Stimulated activated CD8-positive, alpha-beta memory T cell treated with anti-CD3 and anti-CD28 coated beads, Interleukin-12 subunit alpha, Interleukin-12 subunit beta, amount 100 ng/mL, for 1 hour (primary cell): ENCODE results near the gene SPIN1.

Source experiments
- DNase-seq: peaks from one replicate; pipeline ENCODE4 v3.0.0-alpha.2; 2020; ENCODE audit warnings: low read depth

The SPIN1 gene

GRCh38 chr9:88498880-88499279 lies 110.6 kb downstream of the SPIN1 start:
- DNase-seq, result no peak

GRCh38 chr9:88501086-88501485 lies 112.8 kb downstream of the SPIN1 start:
- no peak for DNase-seq

- no peak for DNase-seq
Observed at GRCh38 chr9:88502552-88503034, 114.3 kb downstream of the SPIN1 start.

GRCh38 chr9:88503081-88503844 lies 115.0 kb downstream of the SPIN1 start:
- DNase-seq, result no peak

- DNase-seq, result no peak
Observed at GRCh38 chr9:88503845-88504764, 115.9 kb downstream of the SPIN1 start.

- DNase-seq, result no peak
Observed at GRCh38 chr9:88508326-88508725, 120.1 kb downstream of the SPIN1 start.

GRCh38 chr9:88511906-88512305 lies 123.7 kb downstream of the SPIN1 start:
- DNase-seq, result no peak

GRCh38 chr9:88514247-88514646 lies 126.0 kb downstream of the SPIN1 start:
- no peak for DNase-seq

GRCh38 chr9:88521308-88521707 lies 133.1 kb downstream of the SPIN1 start:
- no peak for DNase-seq

- no peak for DNase-seq
Observed at GRCh38 chr9:88522360-88522759, 134.1 kb downstream of the SPIN1 start.

- DNase-seq, result no peak
Observed at GRCh38 chr9:88523056-88523455, 134.8 kb downstream of the SPIN1 start.

GRCh38 chr9:88524911-88525310 lies 136.7 kb downstream of the SPIN1 start:
- DNase-seq, result no peak

GRCh38 chr9:88527618-88528017 lies 139.4 kb downstream of the SPIN1 start:
- no peak for DNase-seq
